ENCODE data around the gene BSG. TPM values are rescaled to one million over a fixed set of nuclear protein-coding genes. Genes with fewer than 3 reads are reported as not detected.

The BSG gene
- total RNA-seq, 1 experiment from 2014 or later, result 823 TPM

DNA sequence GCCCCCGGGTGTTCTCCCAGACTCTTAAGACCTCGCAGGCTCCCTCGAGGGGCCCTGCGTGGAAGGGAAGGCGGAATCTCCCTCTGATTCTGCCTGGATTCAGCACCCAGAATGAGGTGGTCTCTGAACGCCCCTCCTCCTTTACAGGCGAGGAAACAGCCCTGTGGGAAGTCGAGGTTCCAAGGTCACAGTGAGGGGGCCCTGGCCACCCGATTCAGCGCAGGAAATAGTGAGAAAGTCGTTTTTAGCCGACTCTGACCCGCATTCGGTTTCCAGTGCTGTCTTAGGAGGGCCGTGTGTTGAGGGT, 1.1 kb downstream of the BSG start:
- intact Hi-C loops (cut with micrococcal nuclease; ENCODE audit: unreplicated experiment), result loop anchor here (2.0 to 10.0 kb wide), 2 partner anchors 223 to 351 kb away; partner anchors contain the start of genes ARID3A and PTBP1
- BruUV-seq (replicated peaks), result no TSS peak
- peaks cover 59% of the 10 kb centered on the region for H3K79me2 ChIP-seq (ENCODE audit: low read depth)

GRCh38 chr19:574658-575526, 2.5 kb downstream of the BSG start:
- CTCF ChIA-PET, result no interaction called here

More for the DNA sequence above, 1.1 kb downstream of the BSG start:
- no peak for DNase-seq
- no peaks in the 10 kb centered on the region for H3K9me2 ChIP-seq (ENCODE audit: insufficient read depth)
- H2AFZ ChIP-seq, result 0 out of 2 replicates have a peak overlapping the region, but pooled peaks have one; percentile 62
- peaks cover 35% of the 10 kb centered on the region for H3K4me1 ChIP-seq (replicated peaks; ENCODE audit: insufficient read depth)
- H3F3A ChIP-seq (ENCODE audit: insufficient read depth, low read depth), result peaks cover 51% of the 10 kb centered on the region
- no peaks in the 10 kb centered on the region for H3K9me3 ChIP-seq (ENCODE audit: insufficient read depth, low read depth)
- ChIA-PET CTCF (no interaction called here), POLR2A (ENCODE audit: unreplicated experiment) (no interaction called here)
- peak overlapping the region; percentile 97 for H3K4me3 ChIP-seq
- H4K20me1 ChIP-seq (ENCODE audit: insufficient read depth), result peaks cover 44% of the 10 kb centered on the region
- peak overlapping the region; percentile 83 for H3K4me2 ChIP-seq
- TF ChIP-seq CTCF (conservative IDR thresholded peaks at IDR 0.05) (no peak), EZH2 (IDR thresholded peaks at IDR 0.05; ENCODE audit: low read depth) (no peak)
- no peaks in the 10 kb centered on the region; the same call in 1 of the 2 replicates for H3K36me3 ChIP-seq (ENCODE audit: low read depth)
- H3K27ac ChIP-seq, result peak overlapping the region; percentile 46
- H3K27me3 ChIP-seq (ENCODE audit: insufficient read depth, low read depth), result no peaks in the 10 kb centered on the region

More at GRCh38 chr19:574658-575526, 2.5 kb downstream of the BSG start:
- DNase-seq, result peak; percentile 49 to 53
- Histone ChIP-seq H3K27ac (peak overlapping the region; percentile 37; the same call in 1 of the 2 replicates), H3K4me2 (peak overlapping the region; percentile 83), H3K36me3 (ENCODE audit: low read depth) (no peaks in the 10 kb centered on the region; the same call in 1 of the 2 replicates), H3K9me2 (ENCODE audit: insufficient read depth) (no peaks in the 10 kb centered on the region), H3K79me2 (ENCODE audit: low read depth) (peaks cover 73% of the 10 kb centered on the region), H3F3A (ENCODE audit: insufficient read depth, low read depth) (peaks cover 48% of the 10 kb centered on the region), H3K4me3 (peak overlapping the region; percentile 97), H3K4me1 (replicated peaks; ENCODE audit: insufficient read depth) (peaks cover 35% of the 10 kb centered on the region), H2AFZ (no peak overlapping the region), H3K9me3 (ENCODE audit: insufficient read depth, low read depth) (no peaks in the 10 kb centered on the region), H4K20me1 (ENCODE audit: insufficient read depth) (peaks cover 58% of the 10 kb centered on the region), H3K27me3 (ENCODE audit: insufficient read depth, low read depth) (no peaks in the 10 kb centered on the region)
- BruUV-seq (replicated peaks), result no TSS peak
- POLR2A ChIA-PET (ENCODE audit: unreplicated experiment), result interaction anchor here (0.6 to 0.7 kb wide), 3 partner anchors 19 to 102 kb away, joined by 3 to 20 read pairs (median 5); no protein-coding TSS in a partner anchor
- intact Hi-C loops (cut with micrococcal nuclease; ENCODE audit: unreplicated experiment), result loop anchor here (10.0 kb wide), 1 partner anchor 350 kb away; the partner anchor contains the start of gene ARID3A
- no peak for TF ChIP-seq EZH2 (IDR thresholded peaks at IDR 0.05; ENCODE audit: low read depth)
- TF ChIP-seq CTCF (conservative IDR thresholded peaks at IDR 0.05), result no peak
